Mesothelial cell of epicardium (in vitro differentiated cells): ENCODE measurements around the gene LTV1. TPM values are rescaled to one million over a fixed set of nuclear protein-coding genes. Genes with fewer than 3 reads are reported as not detected.

ENCODE experiments used
- DNase-seq, 2 experiments: peaks; one replicate each; pipeline ENCODE4 v3.0.0; 2021; ENCODE audit warnings: low spot score in 2 of 2; ENCODE audit not compliant: unreplicated experiment in 2 of 2
- H3K27ac Mint-ChIP-seq: 2 replicates; pipeline ENCODE4 v1.8.0; 2021; ENCODE audit warnings: mixed read lengths
- H3K27me3 Mint-ChIP-seq: 2 replicates; pipeline ENCODE4 v1.8.0; 2021; ENCODE audit warnings: low read depth, mixed read lengths
- H3K36me3 Mint-ChIP-seq: 2 replicates; pipeline ENCODE4 v1.8.0; 2021; ENCODE audit warnings: mixed read lengths
- H3K4me1 Mint-ChIP-seq: 2 replicates; pipeline ENCODE4 v1.8.0; 2021; ENCODE audit warnings: mixed read lengths
- H3K4me3 Mint-ChIP-seq: 2 replicates; pipeline ENCODE4 v1.8.0; 2021; ENCODE audit warnings: mild to moderate bottlenecking, moderate library complexity, mixed read lengths
- H3K9me3 Mint-ChIP-seq: 2 replicates; pipeline ENCODE4 v1.8.0; 2021; ENCODE audit warnings: mixed read lengths
- total RNA-seq: library from RNA; stranded (reverse); gene quantifications from 3 replicates; pipeline ENCODE4 v1.2.1, GENCODE V29; 2021
- TF ChIP-seq, protein P1 (sequence below): fragments of 200-600 bp; sonication (generic); IDR thresholded peaks from one replicate; pipeline ENCODE4 v1.5.0; 2021; ENCODE audit warnings: antibody characterized with exemption; ENCODE audit not compliant: unreplicated experiment

The LTV1 gene
- total RNA-seq, 1 donor from 2014 or later, result 26.1 TPM

DNA sequence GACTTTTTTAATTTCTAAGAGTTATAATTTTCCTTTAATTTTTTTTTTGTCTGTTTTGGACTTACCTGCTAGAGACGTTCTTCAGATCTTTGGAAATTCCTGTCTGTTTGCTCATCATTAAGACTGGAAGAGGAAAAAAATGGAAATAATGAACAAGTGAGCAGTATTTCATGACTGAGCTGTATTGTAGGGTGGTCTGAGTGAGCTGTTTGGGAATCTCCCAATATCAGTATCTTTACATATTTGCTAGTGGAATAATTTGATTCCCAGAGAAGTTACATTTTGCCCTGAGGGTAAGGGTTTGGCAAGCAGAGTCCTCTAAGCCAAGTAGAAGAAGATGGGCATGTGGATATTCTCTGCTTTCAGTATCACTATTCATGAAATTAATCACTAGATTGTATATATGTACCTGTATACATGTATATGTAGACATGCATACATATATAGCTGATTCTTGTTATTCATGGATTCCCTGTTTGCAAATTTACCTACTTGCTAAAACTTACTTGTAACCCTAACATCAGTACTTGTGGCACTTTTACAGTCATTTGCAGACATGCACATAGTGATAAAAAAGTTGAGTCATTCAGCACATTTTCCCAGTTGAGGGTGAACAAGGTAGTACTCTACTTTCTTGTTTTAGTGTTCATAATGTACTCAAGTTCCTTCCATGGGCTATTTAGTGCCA is 34.6 kb downstream of the LTV1 start:
- peaks cover 6% of the 10 kb centered on the region for H3K36me3 Mint-ChIP-seq
- DNase-seq, result no peak
- peaks cover 46% of the 10 kb centered on the region for H3K9me3 Mint-ChIP-seq
- H3K27me3 Mint-ChIP-seq, result no peaks in the 10 kb centered on the region
- H3K4me3 Mint-ChIP-seq, result no peak overlapping the region
- TF ChIP-seq, protein P1, sequence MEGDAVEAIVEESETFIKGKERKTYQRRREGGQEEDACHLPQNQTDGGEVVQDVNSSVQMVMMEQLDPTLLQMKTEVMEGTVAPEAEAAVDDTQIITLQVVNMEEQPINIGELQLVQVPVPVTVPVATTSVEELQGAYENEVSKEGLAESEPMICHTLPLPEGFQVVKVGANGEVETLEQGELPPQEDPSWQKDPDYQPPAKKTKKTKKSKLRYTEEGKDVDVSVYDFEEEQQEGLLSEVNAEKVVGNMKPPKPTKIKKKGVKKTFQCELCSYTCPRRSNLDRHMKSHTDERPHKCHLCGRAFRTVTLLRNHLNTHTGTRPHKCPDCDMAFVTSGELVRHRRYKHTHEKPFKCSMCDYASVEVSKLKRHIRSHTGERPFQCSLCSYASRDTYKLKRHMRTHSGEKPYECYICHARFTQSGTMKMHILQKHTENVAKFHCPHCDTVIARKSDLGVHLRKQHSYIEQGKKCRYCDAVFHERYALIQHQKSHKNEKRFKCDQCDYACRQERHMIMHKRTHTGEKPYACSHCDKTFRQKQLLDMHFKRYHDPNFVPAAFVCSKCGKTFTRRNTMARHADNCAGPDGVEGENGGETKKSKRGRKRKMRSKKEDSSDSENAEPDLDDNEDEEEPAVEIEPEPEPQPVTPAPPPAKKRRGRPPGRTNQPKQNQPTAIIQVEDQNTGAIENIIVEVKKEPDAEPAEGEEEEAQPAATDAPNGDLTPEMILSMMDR, result no peak
- peaks cover 3% of the 10 kb centered on the region for H3K4me1 Mint-ChIP-seq
- H3K27ac Mint-ChIP-seq, result no peak overlapping the region

DNA sequence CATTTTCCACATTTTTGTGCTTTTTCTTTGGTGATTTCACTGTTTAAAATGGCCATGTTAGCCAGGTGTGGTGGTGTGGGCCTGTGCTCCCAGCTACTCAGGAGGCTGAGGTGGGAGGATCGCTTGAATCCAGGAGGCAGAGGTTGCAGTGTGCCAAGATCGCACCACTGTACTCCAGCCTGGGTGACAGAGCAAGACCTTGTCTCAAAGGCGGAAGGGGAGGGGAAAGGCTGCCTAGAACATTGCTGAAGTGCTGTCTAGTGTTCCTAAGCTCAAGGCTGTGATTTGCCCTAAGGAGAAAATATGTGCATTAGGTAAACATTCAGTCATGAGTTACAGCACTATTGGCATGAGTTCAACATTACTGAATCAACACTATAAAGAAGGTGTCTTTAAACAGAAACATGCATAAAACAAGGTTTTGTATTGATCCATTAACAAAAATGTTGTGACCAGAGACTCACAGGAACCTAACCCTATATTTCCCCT is 35.2 kb downstream of the LTV1 start:
- Mint-ChIP-seq H3K27ac (no peak overlapping the region), H3K9me3 (peaks cover 44% of the 10 kb centered on the region), H3K36me3 (peaks cover 6% of the 10 kb centered on the region), H3K4me1 (peaks cover 3% of the 10 kb centered on the region), H3K4me3 (no peak overlapping the region), H3K27me3 (no peaks in the 10 kb centered on the region)
- TF ChIP-seq, protein P1, result no peak
- DNase-seq, result no peak

DNA sequence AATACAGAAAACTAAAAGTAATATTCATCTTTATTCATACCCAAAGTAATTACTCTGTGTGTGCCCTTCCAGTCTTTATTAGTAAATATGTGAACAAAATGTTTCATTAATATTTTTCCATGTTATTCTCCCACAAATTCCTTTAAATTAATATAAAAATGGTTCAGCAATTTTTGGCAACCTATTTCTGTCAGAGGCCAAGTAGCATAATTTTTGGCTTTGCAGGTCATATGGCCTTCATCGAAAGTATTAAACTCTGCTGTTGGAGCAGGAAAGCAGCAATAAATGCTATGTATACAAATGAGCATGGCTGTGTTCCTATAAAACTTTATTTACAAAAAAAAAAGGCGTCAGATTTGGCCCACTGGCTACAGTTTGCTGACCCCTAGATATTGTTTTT is 37.3 kb downstream of the LTV1 start:
- peaks cover 6% of the 10 kb centered on the region for H3K36me3 Mint-ChIP-seq
- no peaks in the 10 kb centered on the region for H3K27me3 Mint-ChIP-seq
- H3K9me3 Mint-ChIP-seq, result peaks cover 27% of the 10 kb centered on the region
- no peak for DNase-seq
- no peak overlapping the region for H3K4me3 Mint-ChIP-seq
- H3K27ac Mint-ChIP-seq, result no peak overlapping the region
- H3K4me1 Mint-ChIP-seq, result peaks cover 3% of the 10 kb centered on the region
- TF ChIP-seq, protein P1, result no peak

DNA sequence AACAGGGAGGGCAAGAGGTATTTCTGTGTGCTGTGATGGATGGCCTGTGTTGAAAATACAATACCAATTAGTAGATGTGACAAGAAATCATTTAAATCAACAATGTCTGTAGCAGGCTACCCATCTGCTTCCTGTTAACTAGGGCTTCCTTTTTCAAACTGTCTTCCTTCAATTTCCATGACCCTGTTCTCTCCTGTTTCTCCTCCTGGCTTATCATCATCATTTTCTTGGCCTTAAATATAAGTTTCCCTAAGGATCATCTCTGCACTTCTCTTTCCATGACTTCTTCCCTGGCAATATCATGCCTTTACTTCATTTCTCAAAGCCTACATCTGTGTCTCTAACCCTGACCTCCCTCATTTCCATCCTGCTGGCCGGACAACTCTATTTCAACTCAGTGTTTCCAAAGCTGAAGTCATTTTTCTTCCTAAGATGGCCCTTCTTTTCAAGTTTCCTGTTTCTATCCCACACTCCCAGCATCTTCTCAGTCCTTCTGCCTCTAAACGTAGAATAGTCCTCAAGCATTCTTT is 39.3 kb downstream of the LTV1 start:
- TF ChIP-seq, protein P1, result no peak

DNA sequence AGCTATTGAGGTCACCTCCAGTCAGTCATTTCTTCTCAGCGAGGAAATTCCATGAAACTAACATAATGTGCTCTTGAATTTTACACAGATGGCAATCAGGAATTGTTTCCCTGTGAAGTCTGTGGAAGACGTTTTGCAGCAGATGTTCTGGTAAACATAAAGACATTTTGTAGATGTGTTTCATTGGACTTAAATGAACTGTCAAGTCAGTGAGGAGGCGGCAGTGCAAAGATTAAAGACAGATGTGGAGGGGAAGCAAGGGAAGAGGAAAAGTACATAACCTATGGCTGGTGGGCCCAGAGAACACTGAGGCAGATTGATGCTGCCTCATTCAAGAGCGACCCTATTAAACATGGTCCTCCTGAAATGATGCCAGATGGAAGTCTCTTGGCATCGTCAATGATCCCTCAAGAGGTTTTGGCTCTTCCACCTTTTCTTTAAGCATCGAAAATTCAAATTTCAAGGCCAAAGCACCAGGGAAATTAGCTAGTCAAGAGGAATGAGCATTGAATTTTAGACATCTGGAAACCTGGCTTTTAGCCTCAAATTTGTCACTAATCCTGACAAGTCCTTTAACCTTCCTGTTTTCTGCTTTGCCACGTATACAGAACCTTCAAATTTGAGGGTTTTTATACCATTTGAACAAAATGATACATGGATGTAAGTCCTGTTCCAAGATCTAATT is 41.2 kb downstream of the LTV1 start:
- Mint-ChIP-seq H3K27me3 (no peaks in the 10 kb centered on the region), H3K9me3 (peaks cover 10% of the 10 kb centered on the region), H3K4me3 (no peak overlapping the region), H3K27ac (no peak overlapping the region), H3K36me3 (peaks cover 6% of the 10 kb centered on the region), H3K4me1 (peaks cover 3% of the 10 kb centered on the region)
- TF ChIP-seq, protein P1, result no peak
- no peak for DNase-seq

More for the DNA sequence above, 39.3 kb downstream of the LTV1 start:
- H3K36me3 Mint-ChIP-seq, result peaks cover 5% of the 10 kb centered on the region
- DNase-seq, result no peak
- H3K27me3 Mint-ChIP-seq, result no peaks in the 10 kb centered on the region
- H3K4me1 Mint-ChIP-seq, result peaks cover 3% of the 10 kb centered on the region
- H3K27ac Mint-ChIP-seq, result no peak overlapping the region
- H3K9me3 Mint-ChIP-seq, result peaks cover 19% of the 10 kb centered on the region
- H3K4me3 Mint-ChIP-seq, result no peak overlapping the region
